ENCODE measurements around the gene MCF2L2.

MCF2L2 gene

GRCh38 chr3:183324083-183324482, 104.3 kb downstream of the MCF2L2 start:
- Histone ChIP-seq H3K9ac (ENCODE audit: low read length) (no peak overlapping the region), H3K4me1 (ENCODE audit: control insufficient read depth, insufficient read depth, low read length) (no peaks in the 10 kb centered on the region), H3K9me3 (ENCODE audit: control insufficient read depth, insufficient read depth, low read depth, low read length) (no peaks in the 10 kb centered on the region), H3K36me3 (ENCODE audit: control insufficient read depth, insufficient read depth, low read length) (no peaks in the 10 kb centered on the region), H3K4me3 (ENCODE audit: low read depth, low read length) (no peak overlapping the region), H3K27me3 (ENCODE audit: control insufficient read depth, insufficient read depth, low read length) (no peaks in the 10 kb centered on the region), H3K27ac (ENCODE audit: low read depth, low read length) (no peak overlapping the region)

- H3K36me3 ChIP-seq (ENCODE audit: control insufficient read depth, insufficient read depth, low read length) = peaks cover 7% of the 10 kb centered on the region; the same call in 1 of the 2 replicates
- H3K9ac ChIP-seq (ENCODE audit: low read length) = no peak overlapping the region
- no peak overlapping the region for H3K27ac ChIP-seq (ENCODE audit: low read depth, low read length)
- H3K9me3 ChIP-seq (ENCODE audit: control insufficient read depth, insufficient read depth, low read depth, low read length) = no peaks in the 10 kb centered on the region
- no peaks in the 10 kb centered on the region for H3K27me3 ChIP-seq (ENCODE audit: control insufficient read depth, insufficient read depth, low read length)
- H3K4me1 ChIP-seq (ENCODE audit: control insufficient read depth, insufficient read depth, low read length) = no peaks in the 10 kb centered on the region
- H3K4me3 ChIP-seq (ENCODE audit: low read depth, low read length) = no peak overlapping the region
Measured at GRCh38 chr3:183319371-183319770, 109.0 kb downstream of the MCF2L2 start.

GRCh38 chr3:183318877-183319276, 109.5 kb downstream of the MCF2L2 start:
- no peaks in the 10 kb centered on the region for H3K4me1 ChIP-seq (ENCODE audit: control insufficient read depth, insufficient read depth, low read length)
- H3K27ac ChIP-seq (ENCODE audit: low read depth, low read length) = no peak overlapping the region
- peaks cover 7% of the 10 kb centered on the region; the same call in 1 of the 2 replicates for H3K36me3 ChIP-seq (ENCODE audit: control insufficient read depth, insufficient read depth, low read length)

GRCh38 chr3:183317886-183318865, 110.2 kb downstream of the MCF2L2 start:
- Histone ChIP-seq H3K27ac (ENCODE audit: low read depth, low read length) (no peak overlapping the region), H3K4me3 (ENCODE audit: low read depth, low read length) (no peak overlapping the region), H3K9me3 (ENCODE audit: control insufficient read depth, insufficient read depth, low read depth, low read length) (no peaks in the 10 kb centered on the region), H3K36me3 (ENCODE audit: control insufficient read depth, insufficient read depth, low read length) (peaks cover 7% of the 10 kb centered on the region; the same call in 1 of the 2 replicates), H3K27me3 (ENCODE audit: control insufficient read depth, insufficient read depth, low read length) (no peaks in the 10 kb centered on the region), H3K9ac (ENCODE audit: low read length) (no peak overlapping the region), H3K4me1 (ENCODE audit: control insufficient read depth, insufficient read depth, low read length) (no peaks in the 10 kb centered on the region)

More at GRCh38 chr3:183318877-183319276, 109.5 kb downstream of the MCF2L2 start:
- Histone ChIP-seq H3K4me3 (ENCODE audit: low read depth, low read length) (no peak overlapping the region), H3K9me3 (ENCODE audit: control insufficient read depth, insufficient read depth, low read depth, low read length) (no peaks in the 10 kb centered on the region), H3K9ac (ENCODE audit: low read length) (no peak overlapping the region), H3K27me3 (ENCODE audit: control insufficient read depth, insufficient read depth, low read length) (no peaks in the 10 kb centered on the region)

- no peak overlapping the region for H3K4me3 ChIP-seq (ENCODE audit: low read depth, low read length)
- no peaks in the 10 kb centered on the region for H3K4me1 ChIP-seq (ENCODE audit: control insufficient read depth, insufficient read depth, low read length)
- peaks cover 7% of the 10 kb centered on the region; the same call in 1 of the 2 replicates for H3K36me3 ChIP-seq (ENCODE audit: control insufficient read depth, insufficient read depth, low read length)
- H3K27me3 ChIP-seq (ENCODE audit: control insufficient read depth, insufficient read depth, low read length) = no peaks in the 10 kb centered on the region
- H3K9me3 ChIP-seq (ENCODE audit: control insufficient read depth, insufficient read depth, low read depth, low read length) = no peaks in the 10 kb centered on the region
- no peak overlapping the region for H3K9ac ChIP-seq (ENCODE audit: low read length)
- no peak overlapping the region for H3K27ac ChIP-seq (ENCODE audit: low read depth, low read length)
Measured at GRCh38 chr3:183317271-183317670, 111.1 kb downstream of the MCF2L2 start.

- H3K9me3 ChIP-seq (ENCODE audit: control insufficient read depth, insufficient read depth, low read depth, low read length) = no peaks in the 10 kb centered on the region
- no peak overlapping the region for H3K9ac ChIP-seq (ENCODE audit: low read length)
- no peaks in the 10 kb centered on the region for H3K4me1 ChIP-seq (ENCODE audit: control insufficient read depth, insufficient read depth, low read length)
- no peak overlapping the region for H3K27ac ChIP-seq (ENCODE audit: low read depth, low read length)
- no peak overlapping the region for H3K4me3 ChIP-seq (ENCODE audit: low read depth, low read length)
- no peaks in the 10 kb centered on the region for H3K27me3 ChIP-seq (ENCODE audit: control insufficient read depth, insufficient read depth, low read length)
- peaks cover 16% of the 10 kb centered on the region for H3K36me3 ChIP-seq (ENCODE audit: control insufficient read depth, insufficient read depth, low read length)
Measured at GRCh38 chr3:183315739-183316138, 112.7 kb downstream of the MCF2L2 start.

GRCh38 chr3:183313764-183314163, 114.7 kb downstream of the MCF2L2 start:
- H3K27ac ChIP-seq (ENCODE audit: low read depth, low read length) = no peak overlapping the region
- H3K4me1 ChIP-seq (ENCODE audit: control insufficient read depth, insufficient read depth, low read length) = no peaks in the 10 kb centered on the region
- H3K4me3 ChIP-seq (ENCODE audit: low read depth, low read length) = no peak overlapping the region
- H3K36me3 ChIP-seq (ENCODE audit: control insufficient read depth, insufficient read depth, low read length) = peaks cover 23% of the 10 kb centered on the region
- no peaks in the 10 kb centered on the region for H3K27me3 ChIP-seq (ENCODE audit: control insufficient read depth, insufficient read depth, low read length)
- no peak overlapping the region for H3K9ac ChIP-seq (ENCODE audit: low read length)
- H3K9me3 ChIP-seq (ENCODE audit: control insufficient read depth, insufficient read depth, low read depth, low read length) = no peaks in the 10 kb centered on the region

- Histone ChIP-seq H3K27me3 (ENCODE audit: control insufficient read depth, insufficient read depth, low read length) (no peaks in the 10 kb centered on the region), H3K36me3 (ENCODE audit: control insufficient read depth, insufficient read depth, low read length) (peaks cover 23% of the 10 kb centered on the region), H3K27ac (ENCODE audit: low read depth, low read length) (no peak overlapping the region), H3K4me3 (ENCODE audit: low read depth, low read length) (no peak overlapping the region), H3K9me3 (ENCODE audit: control insufficient read depth, insufficient read depth, low read depth, low read length) (no peaks in the 10 kb centered on the region), H3K4me1 (ENCODE audit: control insufficient read depth, insufficient read depth, low read length) (no peaks in the 10 kb centered on the region), H3K9ac (ENCODE audit: low read length) (no peak overlapping the region)
Measured at GRCh38 chr3:183313351-183313750, 115.1 kb downstream of the MCF2L2 start.

GRCh38 chr3:183312433-183312832, 116.0 kb downstream of the MCF2L2 start:
- Histone ChIP-seq H3K27ac (ENCODE audit: low read depth, low read length) (no peak overlapping the region), H3K9me3 (ENCODE audit: control insufficient read depth, insufficient read depth, low read depth, low read length) (no peaks in the 10 kb centered on the region), H3K9ac (ENCODE audit: low read length) (no peak overlapping the region), H3K4me1 (ENCODE audit: control insufficient read depth, insufficient read depth, low read length) (no peaks in the 10 kb centered on the region), H3K27me3 (ENCODE audit: control insufficient read depth, insufficient read depth, low read length) (no peaks in the 10 kb centered on the region), H3K36me3 (ENCODE audit: control insufficient read depth, insufficient read depth, low read length) (peaks cover 19% of the 10 kb centered on the region), H3K4me3 (ENCODE audit: low read depth, low read length) (no peak overlapping the region)

- Histone ChIP-seq H3K36me3 (ENCODE audit: control insufficient read depth, insufficient read depth, low read length) (peaks cover 21% of the 10 kb centered on the region), H3K4me3 (ENCODE audit: low read depth, low read length) (no peak overlapping the region), H3K9me3 (ENCODE audit: control insufficient read depth, insufficient read depth, low read depth, low read length) (no peaks in the 10 kb centered on the region), H3K4me1 (ENCODE audit: control insufficient read depth, insufficient read depth, low read length) (no peaks in the 10 kb centered on the region; the same call in 1 of the 2 replicates), H3K9ac (ENCODE audit: low read length) (no peak overlapping the region), H3K27me3 (ENCODE audit: control insufficient read depth, insufficient read depth, low read length) (no peaks in the 10 kb centered on the region), H3K27ac (ENCODE audit: low read depth, low read length) (no peak overlapping the region)
Measured at GRCh38 chr3:183310936-183311335, 117.5 kb downstream of the MCF2L2 start.

- Histone ChIP-seq H3K4me3 (ENCODE audit: low read depth, low read length) (no peak overlapping the region), H3K4me1 (ENCODE audit: control insufficient read depth, insufficient read depth, low read length) (no peaks in the 10 kb centered on the region; the same call in 1 of the 2 replicates), H3K27me3 (ENCODE audit: control insufficient read depth, insufficient read depth, low read length) (no peaks in the 10 kb centered on the region), H3K9me3 (ENCODE audit: control insufficient read depth, insufficient read depth, low read depth, low read length) (no peaks in the 10 kb centered on the region), H3K9ac (ENCODE audit: low read length) (no peak overlapping the region), H3K27ac (ENCODE audit: low read depth, low read length) (no peak overlapping the region), H3K36me3 (ENCODE audit: control insufficient read depth, insufficient read depth, low read length) (peaks cover 24% of the 10 kb centered on the region)
Measured at GRCh38 chr3:183309276-183309675, 119.1 kb downstream of the MCF2L2 start.

Measured in HUES6 (cell line).